ENCODE data around the gene CPNE2. TPM values are rescaled to one million over a fixed set of nuclear protein-coding genes. Genes with fewer than 3 reads are reported as not detected.

CPNE2 gene
- total and polyA plus RNA-seq, 3 donors from 2014 or later, result 18.3 to 51.8 (median 25.2) TPM

- H3K4me1 ChIP-seq, result peaks cover 5% of the 10 kb centered on the region
- WGBS, 2 donors, result 76 to 84% methylated on average over 2 of the region's 2 CpGs
- H3K4me3 ChIP-seq, result no peak overlapping the region
- intact Hi-C loops (cut with DNase I; ENCODE audit: low total_unique reads), result no loop called here
- no peak overlapping the region for H3K27ac ChIP-seq
- DNase-seq, result no peak
- no peaks in the 10 kb centered on the region for H3K9me3 ChIP-seq
- H3K27me3 ChIP-seq, result no peaks in the 10 kb centered on the region
- no peak for TF ChIP-seq CTCF (IDR thresholded peaks at IDR 0.05)
- no peak for TF ChIP-seq POLR2A (IDR thresholded peaks at IDR 0.05)
- H3K36me3 ChIP-seq (ENCODE audit: low read depth, missing control alignments), result no peaks in the 10 kb centered on the region
These were observed 44.3 kb upstream of the CPNE2 start for GRCh38 chr16:57048095-57048494.

- no peaks in the 10 kb centered on the region for H3K9me3 ChIP-seq
- no peak for DNase-seq
- intact Hi-C loops (cut with DNase I; ENCODE audit: low total_unique reads), result no loop called here
- no peak overlapping the region for H3K4me3 ChIP-seq
- TF ChIP-seq POLR2A (IDR thresholded peaks at IDR 0.05) (no peak), CTCF (IDR thresholded peaks at IDR 0.05) (no peak)
- 91 to 95% methylated on average over 4 of the region's 4 CpGs for WGBS, 2 donors
- H3K36me3 ChIP-seq (ENCODE audit: low read depth, missing control alignments), result no peaks in the 10 kb centered on the region
- H3K27ac ChIP-seq, result no peak overlapping the region
- H3K27me3 ChIP-seq, result no peaks in the 10 kb centered on the region
- peaks cover 5% of the 10 kb centered on the region for H3K4me1 ChIP-seq
These were observed 42.7 kb upstream of the CPNE2 start for GRCh38 chr16:57049678-57050077.

GRCh38 chr16:57051696-57052228 lies 40.6 kb upstream of the CPNE2 start:
- no peaks in the 10 kb centered on the region for H3K27me3 ChIP-seq
- H3K4me1 ChIP-seq, result no peaks in the 10 kb centered on the region
- no peak for TF ChIP-seq POLR2A (IDR thresholded peaks at IDR 0.05)
- TF ChIP-seq CTCF (IDR thresholded peaks at IDR 0.05), result no peak
- DNase-seq, result no peak
- no peak overlapping the region for H3K27ac ChIP-seq
- intact Hi-C loops (cut with DNase I; ENCODE audit: low total_unique reads), result no loop called here
- no peaks in the 10 kb centered on the region for H3K36me3 ChIP-seq (ENCODE audit: low read depth, missing control alignments)
- no peak overlapping the region for H3K4me3 ChIP-seq
- no peaks in the 10 kb centered on the region for H3K9me3 ChIP-seq
- WGBS, 2 donors, result 92 to 93% methylated on average over 11 of the region's 11 CpGs

- WGBS, 2 donors, result 92 to 96% methylated on average over 9 of the region's 9 CpGs
- Histone ChIP-seq H3K4me1 (no peaks in the 10 kb centered on the region), H3K36me3 (ENCODE audit: low read depth, missing control alignments) (no peaks in the 10 kb centered on the region), H3K4me3 (no peak overlapping the region), H3K9me3 (no peaks in the 10 kb centered on the region), H3K27ac (no peak overlapping the region), H3K27me3 (no peaks in the 10 kb centered on the region)
- DNase-seq, result no peak
- intact Hi-C loops (cut with DNase I; ENCODE audit: low total_unique reads), result no loop called here
- TF ChIP-seq CTCF (IDR thresholded peaks at IDR 0.05) (no peak), POLR2A (IDR thresholded peaks at IDR 0.05) (no peak)
These were observed 39.2 kb upstream of the CPNE2 start for GRCh38 chr16:57053206-57053605.

GRCh38 chr16:57054338-57054737 lies 38.0 kb upstream of the CPNE2 start:
- no peak for DNase-seq
- no peaks in the 10 kb centered on the region for H3K36me3 ChIP-seq (ENCODE audit: low read depth, missing control alignments)
- intact Hi-C loops (cut with DNase I; ENCODE audit: low total_unique reads), result no loop called here
- no peak overlapping the region for H3K4me3 ChIP-seq
- H3K9me3 ChIP-seq, result no peaks in the 10 kb centered on the region
- WGBS, 2 donors, result 89 to 95% methylated on average over 5 of the region's 5 CpGs
- H3K27ac ChIP-seq, result no peak overlapping the region
- TF ChIP-seq CTCF (IDR thresholded peaks at IDR 0.05) (no peak), POLR2A (IDR thresholded peaks at IDR 0.05) (no peak)
- no peaks in the 10 kb centered on the region for H3K27me3 ChIP-seq
- no peaks in the 10 kb centered on the region for H3K4me1 ChIP-seq

Measured in testis (tissue), 3 donors.